Measurements from ENCODE around the gene FRMD1. TPM values are rescaled to one million over a fixed set of nuclear protein-coding genes. Genes with fewer than 3 reads are reported as not detected.

The FRMD1 gene
- total RNA-seq, 1 donor from 2014 or later = not detected

DNA sequence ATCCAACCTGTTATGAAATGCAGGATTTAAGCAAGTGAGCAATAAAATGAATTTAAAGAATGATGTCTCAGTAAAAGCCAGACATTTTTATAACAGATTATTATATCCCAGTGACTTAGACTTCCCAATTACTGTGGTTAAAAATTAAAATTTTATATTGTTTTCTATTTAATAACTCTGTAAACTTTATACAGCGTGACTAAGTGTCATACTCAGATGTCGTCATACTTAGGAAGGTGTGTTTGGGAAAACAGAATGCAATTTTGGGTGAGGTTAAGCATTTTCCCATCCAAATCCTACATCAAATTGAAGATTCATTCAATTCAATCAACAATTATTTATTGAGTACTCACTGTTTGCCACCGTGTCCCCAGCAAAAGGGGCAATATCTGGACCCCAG lies 31.4 kb upstream of the FRMD1 start:
- Mint-ChIP-seq H3K27me3 (ENCODE audit: low read depth, unreplicated experiment) (peaks cover 42% of the 10 kb centered on the region), H3K4me1 (ENCODE audit: low read depth, unreplicated experiment) (peaks cover 5% of the 10 kb centered on the region), H3K9me3 (ENCODE audit: unreplicated experiment) (peaks cover 6% of the 10 kb centered on the region), H3K27ac (ENCODE audit: unreplicated experiment) (no peak overlapping the region), H3K36me3 (ENCODE audit: low read depth, unreplicated experiment) (no peaks in the 10 kb centered on the region), H3K4me3 (ENCODE audit: unreplicated experiment) (no peak overlapping the region)
- Histone ChIP-seq H3K27me3 (ENCODE audit: insufficient read depth, low read length) (peaks cover 5% of the 10 kb centered on the region), H3K9me3 (ENCODE audit: insufficient read depth, low read depth, low read length) (no peaks in the 10 kb centered on the region), H3K9ac (ENCODE audit: low read length) (no peak overlapping the region), H2AFZ (ENCODE audit: low read depth, low read length) (no peak overlapping the region), H3K4me3 (ENCODE audit: insufficient read depth, low read depth, low read length) (no peak overlapping the region), H3K27ac (ENCODE audit: low read depth, low read length) (no peak overlapping the region), H3K79me2 (ENCODE audit: insufficient read depth, low read length) (no peaks in the 10 kb centered on the region), H3K4me1 (ENCODE audit: insufficient read depth, low read length) (peaks cover 6% of the 10 kb centered on the region), H4K20me1 (ENCODE audit: insufficient read depth, low read length) (no peaks in the 10 kb centered on the region), H3K4me2 (ENCODE audit: low read length) (no peak overlapping the region), H3K36me3 (ENCODE audit: insufficient read depth, low read length) (no peaks in the 10 kb centered on the region)
- DNase-seq (ENCODE audit: low read depth) (no peak), FAIRE-seq (no peak)
- TF ChIP-seq EZH2 (IDR thresholded peaks at IDR 0.05; ENCODE audit: insufficient read depth, low read length) = no peak

DNA sequence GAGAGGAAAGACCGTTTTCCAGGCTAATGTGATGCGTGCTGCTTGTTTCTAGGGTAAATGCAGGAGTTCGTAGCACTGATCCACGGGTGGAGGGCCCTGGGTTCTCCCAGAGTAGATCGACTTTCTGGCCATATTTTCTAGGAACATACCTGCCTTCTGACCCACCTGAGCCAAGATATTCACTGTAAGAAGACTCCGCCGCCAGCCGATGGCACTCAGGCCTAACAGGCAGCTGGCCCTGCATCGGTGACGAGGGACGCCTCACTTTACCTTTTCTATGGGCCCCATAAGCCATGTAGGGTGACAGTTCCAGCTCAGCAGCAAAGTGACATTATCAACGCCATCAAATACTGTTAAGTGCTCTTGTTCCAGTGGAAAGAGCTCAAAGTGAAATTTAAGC lies 30.2 kb upstream of the FRMD1 start:
- no peak overlapping the region for H3K4me3 ChIP-seq (ENCODE audit: insufficient read depth, low read depth, low read length)
- no peak overlapping the region for H3K4me3 Mint-ChIP-seq (ENCODE audit: unreplicated experiment)
- H3K9me3 Mint-ChIP-seq (ENCODE audit: unreplicated experiment) = peaks cover 6% of the 10 kb centered on the region
- H3K4me2 ChIP-seq (ENCODE audit: low read length) = no peak overlapping the region
- H3K4me1 Mint-ChIP-seq (ENCODE audit: low read depth, unreplicated experiment) = peaks cover 5% of the 10 kb centered on the region
- no peaks in the 10 kb centered on the region for H4K20me1 ChIP-seq (ENCODE audit: insufficient read depth, low read length)
- peaks cover 5% of the 10 kb centered on the region for H3K27me3 ChIP-seq (ENCODE audit: insufficient read depth, low read length)
- no peak for FAIRE-seq
- no peak overlapping the region for H2AFZ ChIP-seq (ENCODE audit: low read depth, low read length)
- H3K9me3 ChIP-seq (ENCODE audit: insufficient read depth, low read depth, low read length) = no peaks in the 10 kb centered on the region
- no peaks in the 10 kb centered on the region for H3K36me3 Mint-ChIP-seq (ENCODE audit: low read depth, unreplicated experiment)
- no peak overlapping the region for H3K9ac ChIP-seq (ENCODE audit: low read length)
- H3K27me3 Mint-ChIP-seq (ENCODE audit: low read depth, unreplicated experiment) = peaks cover 51% of the 10 kb centered on the region
- DNase-seq (ENCODE audit: low read depth) = no peak
- no peaks in the 10 kb centered on the region for H3K36me3 ChIP-seq (ENCODE audit: insufficient read depth, low read length)
- H3K27ac ChIP-seq (ENCODE audit: low read depth, low read length) = no peak overlapping the region
- H3K27ac Mint-ChIP-seq (ENCODE audit: unreplicated experiment) = no peak overlapping the region
- H3K79me2 ChIP-seq (ENCODE audit: insufficient read depth, low read length) = no peaks in the 10 kb centered on the region
- H3K4me1 ChIP-seq (ENCODE audit: insufficient read depth, low read length) = peaks cover 6% of the 10 kb centered on the region
- TF ChIP-seq EZH2 (IDR thresholded peaks at IDR 0.05; ENCODE audit: insufficient read depth, low read length) = no peak
- TF ChIP-seq, protein P1, sequence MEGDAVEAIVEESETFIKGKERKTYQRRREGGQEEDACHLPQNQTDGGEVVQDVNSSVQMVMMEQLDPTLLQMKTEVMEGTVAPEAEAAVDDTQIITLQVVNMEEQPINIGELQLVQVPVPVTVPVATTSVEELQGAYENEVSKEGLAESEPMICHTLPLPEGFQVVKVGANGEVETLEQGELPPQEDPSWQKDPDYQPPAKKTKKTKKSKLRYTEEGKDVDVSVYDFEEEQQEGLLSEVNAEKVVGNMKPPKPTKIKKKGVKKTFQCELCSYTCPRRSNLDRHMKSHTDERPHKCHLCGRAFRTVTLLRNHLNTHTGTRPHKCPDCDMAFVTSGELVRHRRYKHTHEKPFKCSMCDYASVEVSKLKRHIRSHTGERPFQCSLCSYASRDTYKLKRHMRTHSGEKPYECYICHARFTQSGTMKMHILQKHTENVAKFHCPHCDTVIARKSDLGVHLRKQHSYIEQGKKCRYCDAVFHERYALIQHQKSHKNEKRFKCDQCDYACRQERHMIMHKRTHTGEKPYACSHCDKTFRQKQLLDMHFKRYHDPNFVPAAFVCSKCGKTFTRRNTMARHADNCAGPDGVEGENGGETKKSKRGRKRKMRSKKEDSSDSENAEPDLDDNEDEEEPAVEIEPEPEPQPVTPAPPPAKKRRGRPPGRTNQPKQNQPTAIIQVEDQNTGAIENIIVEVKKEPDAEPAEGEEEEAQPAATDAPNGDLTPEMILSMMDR (IDR thresholded peaks at IDR 0.05; ENCODE audit: insufficient read depth, low read depth, low read length) = no peak

DNA sequence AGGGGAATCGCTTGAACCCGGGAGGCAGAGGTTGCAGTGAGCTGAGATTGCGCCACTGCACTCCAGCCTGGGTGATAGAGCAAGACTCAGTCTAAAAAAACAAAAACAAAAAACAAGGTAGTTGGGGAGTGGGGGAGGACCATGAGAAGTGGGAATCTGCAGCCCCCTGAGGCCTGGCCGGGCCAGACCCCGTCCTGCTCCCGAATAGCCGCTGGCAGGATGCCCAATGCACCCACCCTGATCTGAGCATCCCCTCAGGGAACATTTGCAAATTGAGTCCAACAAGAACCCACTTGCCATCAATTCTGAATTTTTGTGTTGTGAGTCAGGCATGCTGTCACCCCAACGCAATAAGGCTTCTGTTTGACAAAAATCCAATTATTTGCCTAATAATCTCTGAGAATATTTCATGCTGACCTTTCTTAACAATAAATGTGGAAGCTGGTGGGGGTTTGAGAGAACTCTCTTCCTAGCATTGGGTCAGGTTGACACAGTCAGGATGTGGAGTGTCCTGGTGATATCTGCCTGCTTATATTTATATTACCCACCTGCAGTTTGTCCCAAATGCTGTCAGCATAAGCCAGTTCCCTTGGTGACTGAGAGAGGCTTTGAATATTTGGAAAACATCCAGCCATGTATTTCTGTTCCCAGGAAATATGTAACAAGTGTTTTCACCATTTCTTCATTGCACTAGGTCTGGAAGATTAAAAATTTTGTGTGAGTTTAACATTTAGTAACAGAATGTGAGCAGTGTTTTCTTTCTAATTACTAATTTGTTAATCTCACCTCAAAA lies 28.4 kb upstream of the FRMD1 start:
- peaks cover 14% of the 10 kb centered on the region for H3K27me3 ChIP-seq (ENCODE audit: insufficient read depth, low read length)
- H3K36me3 Mint-ChIP-seq (ENCODE audit: low read depth, unreplicated experiment) = no peaks in the 10 kb centered on the region
- H3K36me3 ChIP-seq (ENCODE audit: insufficient read depth, low read length) = no peaks in the 10 kb centered on the region
- no peaks in the 10 kb centered on the region for H4K20me1 ChIP-seq (ENCODE audit: insufficient read depth, low read length)
- TF ChIP-seq EZH2 (IDR thresholded peaks at IDR 0.05; ENCODE audit: insufficient read depth, low read length) = no peak
- TF ChIP-seq, protein P1 (IDR thresholded peaks at IDR 0.05; ENCODE audit: insufficient read depth, low read depth, low read length) = no peak
- no peaks in the 10 kb centered on the region for H3K9me3 ChIP-seq (ENCODE audit: insufficient read depth, low read depth, low read length)
- no peak overlapping the region for H2AFZ ChIP-seq (ENCODE audit: low read depth, low read length)
- H3K4me1 Mint-ChIP-seq (ENCODE audit: low read depth, unreplicated experiment) = peaks cover 5% of the 10 kb centered on the region
- H3K4me2 ChIP-seq (ENCODE audit: low read length) = no peak overlapping the region
- no peak overlapping the region for H3K27ac ChIP-seq (ENCODE audit: low read depth, low read length)
- H3K4me3 ChIP-seq (ENCODE audit: insufficient read depth, low read depth, low read length) = no peak overlapping the region
- no peak for FAIRE-seq
- H3K4me3 Mint-ChIP-seq (ENCODE audit: unreplicated experiment) = no peak overlapping the region
- peaks cover 60% of the 10 kb centered on the region for H3K27me3 Mint-ChIP-seq (ENCODE audit: low read depth, unreplicated experiment)
- no peak overlapping the region for H3K27ac Mint-ChIP-seq (ENCODE audit: unreplicated experiment)
- no peak for DNase-seq (ENCODE audit: low read depth)
- H3K4me1 ChIP-seq (ENCODE audit: insufficient read depth, low read length) = peaks cover 6% of the 10 kb centered on the region
- H3K79me2 ChIP-seq (ENCODE audit: insufficient read depth, low read length) = no peaks in the 10 kb centered on the region
- peaks cover 8% of the 10 kb centered on the region for H3K9me3 Mint-ChIP-seq (ENCODE audit: unreplicated experiment)
- H3K9ac ChIP-seq (ENCODE audit: low read length) = no peak overlapping the region

Data from astrocyte (in vitro differentiated cells and primary cell).